RCC 7860 (cell line): ENCODE results near the gene BCKDHA.
"Not testable (repeated sequence)": the region's sequence is repeated elsewhere in the genome, so short reads cannot be mapped to it uniquely, and the experiment has no call there.

Experiments used
- DNase-seq: peaks from one replicate; pipeline ENCODE4 v3.0.0-alpha.2; 2015; ENCODE audit warnings: low spot score
- FAIRE-seq: peaks from 2 replicates; lab custom pipeline; 2012; peaks lifted over from hg19 to GRCh38; lab: Jason Lieb, UNC

BCKDHA gene

DNA sequence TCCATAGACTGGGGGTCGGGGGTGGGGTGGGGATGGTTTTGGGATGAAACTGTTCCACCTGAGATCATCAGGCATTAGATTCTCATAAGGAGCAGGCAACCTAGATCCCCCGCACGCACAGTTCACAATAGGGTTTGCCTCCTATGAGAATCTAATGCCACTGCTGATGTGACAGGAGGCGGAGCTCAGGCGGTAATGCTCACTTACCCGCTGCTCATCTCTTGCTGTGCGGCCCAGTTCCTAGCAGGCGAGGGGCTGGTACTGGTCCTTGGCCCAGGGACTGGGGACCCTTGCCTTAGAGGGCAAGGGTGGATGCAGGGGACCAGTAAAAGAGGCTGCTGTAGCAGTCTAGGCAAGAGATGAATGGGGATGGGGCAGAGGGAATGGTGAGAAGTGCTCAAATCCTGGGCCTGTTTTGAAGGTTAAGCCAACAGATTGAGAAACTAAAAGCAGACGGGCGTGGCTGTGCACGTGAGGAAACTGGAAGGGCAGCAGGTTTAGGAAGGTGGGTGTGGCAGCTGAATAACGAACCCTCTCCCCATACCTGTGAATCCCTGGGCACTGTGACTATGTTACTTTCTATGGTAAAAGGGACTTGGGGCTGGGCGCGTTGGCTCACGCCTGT is 43.8 kb downstream of the BCKDHA start:
- FAIRE-seq (no peak), DNase-seq (no peak)

DNA sequence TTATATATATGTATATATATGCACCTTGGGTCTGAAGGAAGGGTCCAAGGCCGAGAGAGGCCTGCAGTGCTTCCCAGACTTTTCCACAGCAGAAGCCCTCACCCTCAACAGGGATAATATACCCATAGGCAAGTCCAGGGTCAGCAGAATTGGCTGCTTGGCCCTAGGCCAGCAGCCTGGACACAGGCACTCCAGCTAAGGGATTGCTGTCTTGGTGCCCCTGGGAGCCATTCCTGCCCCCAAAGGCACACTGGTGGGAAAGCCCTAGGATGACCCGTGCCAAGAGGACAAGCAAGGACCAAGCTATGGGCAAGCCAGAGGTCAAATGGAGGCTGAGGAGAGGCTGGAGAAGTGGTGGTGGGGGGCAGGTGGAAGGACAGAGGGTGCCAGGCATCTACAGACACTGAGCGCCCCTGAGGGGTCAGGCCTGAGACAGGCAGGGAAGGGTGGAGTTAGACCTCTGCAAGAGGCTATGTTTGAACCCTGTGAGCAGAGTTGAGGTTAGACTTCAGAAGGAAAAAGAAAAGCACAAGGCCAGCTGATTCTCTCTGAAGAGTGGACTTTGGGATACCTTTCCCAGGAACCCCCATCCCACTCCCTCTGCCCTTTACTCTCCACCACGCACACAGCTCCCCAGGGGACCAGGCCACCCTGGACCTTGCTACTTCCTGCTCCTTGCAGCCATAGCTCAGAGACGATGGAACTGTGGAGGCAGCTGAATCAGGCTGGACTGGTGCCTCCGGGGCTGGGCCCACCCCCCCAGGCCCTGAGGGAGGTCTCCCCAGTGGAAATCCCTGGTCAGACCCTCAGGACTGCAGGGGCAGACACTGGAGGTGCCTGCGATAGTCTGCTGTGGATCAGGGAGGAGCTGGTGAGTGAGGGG is 45.1 kb downstream of the BCKDHA start, which contains the start of gene ERICH4:
TSS of gene ERICH4 (plus strand) at position 684 of the 883 bp plus-strand sequence. CDS start at position 698, 14 bp downstream.
- FAIRE-seq (no peak), DNase-seq (no peak)

DNA sequence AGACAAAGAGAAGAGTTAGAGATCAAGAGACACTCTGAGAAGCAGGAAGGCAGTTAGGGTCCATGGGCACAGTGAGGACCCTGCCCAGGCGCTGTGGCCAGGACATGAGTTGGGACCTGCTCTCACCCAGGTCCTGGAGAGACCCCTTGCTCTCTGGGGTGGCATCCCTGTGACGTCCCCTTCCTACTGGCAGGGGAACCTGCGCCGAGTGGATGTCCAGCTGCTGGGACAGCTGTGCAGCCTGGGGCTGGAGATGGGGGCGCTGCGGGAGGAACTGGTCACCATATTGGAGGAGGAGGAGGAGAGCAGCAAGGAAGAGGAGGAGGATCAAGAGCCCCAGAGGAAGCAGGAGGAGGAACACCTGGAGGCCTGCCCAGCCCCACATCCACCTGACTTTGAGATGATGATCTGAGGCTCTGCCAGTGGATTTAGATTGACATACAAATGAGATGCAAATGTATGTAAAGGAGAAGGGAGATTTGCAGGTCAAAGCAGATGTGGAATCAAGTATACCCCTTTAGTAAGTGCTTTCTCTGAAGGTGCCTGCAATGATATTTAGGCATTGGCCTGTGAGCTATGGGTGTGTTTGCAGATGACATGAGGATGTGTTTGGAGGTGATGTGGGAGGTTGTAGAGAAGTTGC is 46.3 kb downstream of the BCKDHA start:
- DNase-seq = no peak
- no peak for FAIRE-seq

DNA sequence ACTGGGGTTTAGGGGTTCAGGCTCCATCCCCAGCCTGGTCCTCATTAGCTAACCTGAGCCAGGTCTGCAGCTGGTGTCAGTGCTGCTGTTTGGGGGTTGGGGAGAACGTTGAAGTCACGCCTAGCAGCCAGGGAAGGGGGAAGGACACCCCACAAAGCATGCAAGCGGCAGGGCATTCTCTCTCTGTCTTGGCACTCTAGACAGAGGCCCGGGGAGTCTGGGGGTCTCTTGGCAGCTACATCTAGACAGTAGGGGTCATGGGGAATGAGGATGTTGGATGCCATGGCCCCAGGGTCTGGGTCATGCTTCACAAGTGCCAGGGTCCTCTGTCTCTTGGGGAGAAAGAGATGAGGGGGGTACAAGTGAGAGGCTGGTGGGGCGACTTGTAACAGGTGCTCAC is 48.0 kb downstream of the BCKDHA start:
- FAIRE-seq = no peak
- DNase-seq = no peak

DNA sequence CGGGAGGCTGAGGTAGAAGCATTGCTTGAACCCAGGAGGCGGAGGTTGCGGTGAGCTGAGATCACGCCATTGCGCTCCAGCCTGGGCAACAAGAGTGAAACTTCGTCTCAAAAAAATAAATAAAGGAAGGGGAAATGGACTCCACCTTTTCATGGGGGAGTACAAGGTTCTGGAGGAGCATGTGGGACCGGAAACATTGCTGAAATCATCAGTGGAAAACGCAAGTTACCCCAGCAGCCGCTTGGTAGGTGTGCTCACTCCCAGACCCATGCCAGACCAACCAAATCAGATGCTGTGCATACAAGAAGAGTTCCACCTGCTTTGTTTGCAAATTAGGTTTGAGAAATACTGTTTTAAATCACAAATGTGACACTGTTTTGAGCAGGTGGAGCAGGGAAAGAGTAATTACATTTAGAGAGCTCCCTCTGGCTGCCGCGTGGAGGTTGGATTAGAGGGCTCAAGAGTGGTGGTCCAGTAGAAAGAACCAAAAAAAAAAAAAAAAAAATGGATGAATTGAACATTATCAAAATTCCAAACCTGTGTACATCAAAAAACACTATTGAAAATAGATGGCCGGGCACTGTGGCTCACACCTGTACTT is 50.2 kb downstream of the BCKDHA start:
- no peak for FAIRE-seq

DNA sequence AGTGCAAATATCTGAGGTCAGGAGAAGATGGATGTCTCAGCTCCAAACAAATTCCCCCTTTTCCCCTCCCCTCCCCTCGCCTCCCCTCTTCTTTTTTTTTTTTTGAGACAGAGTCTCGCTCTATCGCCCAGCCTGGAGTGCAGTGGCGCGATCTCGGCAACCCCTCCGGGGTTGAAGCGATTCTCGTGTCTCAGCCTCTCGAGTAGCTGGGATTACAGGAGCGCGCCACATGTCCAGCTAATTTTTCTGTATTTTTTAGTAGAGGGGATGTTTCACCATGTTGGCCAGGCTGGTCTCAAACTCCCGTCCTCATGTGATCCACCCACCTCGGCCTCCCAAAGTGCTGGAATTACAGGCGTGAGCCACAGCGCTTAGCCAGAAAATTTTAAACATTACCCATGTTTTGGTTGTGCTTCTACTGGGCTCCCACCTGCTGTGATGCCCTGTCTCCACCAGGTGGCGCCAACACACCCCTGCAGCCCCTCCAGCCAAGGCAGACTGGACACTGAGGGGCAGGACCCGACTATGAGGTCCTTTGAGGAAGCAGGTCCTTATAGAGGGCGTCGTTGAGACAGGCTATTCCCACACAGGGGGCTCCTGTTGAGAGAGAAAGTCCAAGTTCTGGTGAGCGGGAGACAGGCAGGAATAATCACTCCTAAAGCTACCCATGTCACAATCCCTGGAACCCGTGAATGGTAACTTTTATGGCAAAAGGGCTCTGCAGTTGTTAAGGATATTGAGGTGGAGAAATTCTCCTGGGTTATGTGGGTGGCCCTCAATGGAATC is 51.7 kb downstream of the BCKDHA start:
- DNase-seq = peak; percentile 25
- no peak for FAIRE-seq

More for the DNA sequence above, 50.2 kb downstream of the BCKDHA start:
- no peak for DNase-seq

DNA sequence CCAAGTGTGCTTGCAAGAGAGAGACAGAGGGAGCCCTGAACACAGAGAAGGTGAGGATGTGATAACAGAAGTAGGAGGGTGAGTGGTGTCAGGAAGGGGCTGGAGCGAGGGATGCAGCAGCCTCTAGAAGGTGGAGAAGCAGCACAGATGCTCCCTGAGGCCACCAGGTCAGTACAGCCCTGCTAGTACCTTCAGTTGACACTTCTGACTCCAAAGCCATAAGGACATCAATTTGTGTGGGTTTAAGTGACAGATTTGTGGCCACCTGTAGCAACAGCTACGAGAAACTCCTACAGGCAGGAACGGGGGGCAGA is 52.2 kb downstream of the BCKDHA start:
- DNase-seq (no peak), FAIRE-seq (no peak)

DNA sequence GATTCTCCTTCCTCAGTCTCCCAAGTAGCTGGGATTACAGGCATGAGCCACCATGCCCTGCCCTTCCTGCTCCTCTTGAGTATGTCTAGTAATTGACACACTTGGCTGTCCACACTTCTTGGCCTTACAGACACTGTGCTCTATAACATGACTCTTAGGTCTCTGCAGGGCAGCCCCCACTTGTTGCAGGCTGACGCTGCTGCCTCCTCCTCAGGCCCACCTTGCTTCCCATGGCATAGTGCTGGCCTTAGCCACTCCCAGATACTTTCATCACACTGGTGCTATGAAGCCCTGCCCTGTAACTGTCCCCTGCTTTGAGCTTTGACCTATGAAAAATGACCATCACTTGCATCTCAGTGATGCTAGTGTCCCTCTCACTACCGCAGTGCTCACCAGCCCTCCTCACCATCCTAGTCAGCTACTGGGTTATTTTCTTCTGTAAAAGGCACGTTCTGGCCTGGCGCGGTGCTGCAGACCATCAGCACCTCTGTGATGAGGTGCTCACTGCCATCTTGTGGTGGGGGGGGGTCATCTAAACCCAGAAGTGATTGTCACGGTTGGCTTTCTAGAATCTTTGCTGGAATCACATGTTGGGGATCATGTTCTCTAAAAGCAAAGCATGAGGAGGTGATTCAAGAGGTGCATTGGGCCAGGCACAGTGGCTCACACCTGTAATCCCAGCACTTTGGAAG is 55.1 kb downstream of the BCKDHA start:
- FAIRE-seq (no peak), DNase-seq (no peak)

DNA sequence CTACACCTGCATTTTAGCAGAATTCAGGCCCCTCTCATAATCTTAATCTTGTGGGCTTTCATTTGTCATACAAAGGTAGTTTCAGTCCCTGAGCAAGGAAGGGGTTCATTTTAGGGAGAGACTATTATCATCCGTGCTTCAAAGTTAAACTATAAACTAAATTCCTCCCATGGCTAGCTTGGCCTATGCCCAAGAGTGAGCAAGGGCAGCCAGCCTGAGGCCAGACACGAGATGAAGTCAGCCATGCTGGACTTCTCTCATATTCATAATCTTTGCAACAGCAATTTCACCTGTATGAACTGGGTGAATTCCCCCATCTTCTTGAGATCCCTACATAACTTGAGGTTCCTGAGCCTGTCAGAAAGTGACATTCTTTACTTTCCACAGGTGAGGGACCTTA is 58.3 kb downstream of the BCKDHA start:
- FAIRE-seq (no peak), DNase-seq (no peak)

DNA sequence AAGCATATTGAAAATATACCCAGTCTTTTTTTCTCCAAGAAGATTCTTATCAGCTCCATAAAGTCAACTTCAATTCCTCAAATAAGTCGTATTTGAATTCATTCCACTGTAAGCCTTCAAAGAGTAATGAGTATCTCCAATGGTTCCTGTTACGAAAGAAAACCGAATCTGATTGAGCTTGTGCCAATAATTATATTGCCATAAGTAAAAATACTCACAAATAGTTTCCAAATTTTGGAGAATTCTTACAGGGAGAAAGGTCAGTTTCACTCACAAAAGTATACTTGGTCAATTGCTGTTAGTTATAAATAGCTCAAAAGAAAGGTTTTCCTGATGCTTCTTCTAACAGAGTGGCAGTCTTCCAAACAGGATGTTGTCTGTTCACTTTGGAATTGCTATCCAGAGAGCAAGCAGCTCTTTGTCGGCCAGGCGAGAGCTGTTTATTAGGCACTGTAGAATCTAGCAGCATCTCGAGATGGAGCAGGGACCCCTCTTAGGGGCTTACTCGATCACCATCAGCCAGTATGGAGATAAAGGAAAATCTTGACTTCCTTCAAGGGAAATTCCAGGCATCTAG is 58.8 kb downstream of the BCKDHA start:
- FAIRE-seq (no peak), DNase-seq (no peak)

DNA sequence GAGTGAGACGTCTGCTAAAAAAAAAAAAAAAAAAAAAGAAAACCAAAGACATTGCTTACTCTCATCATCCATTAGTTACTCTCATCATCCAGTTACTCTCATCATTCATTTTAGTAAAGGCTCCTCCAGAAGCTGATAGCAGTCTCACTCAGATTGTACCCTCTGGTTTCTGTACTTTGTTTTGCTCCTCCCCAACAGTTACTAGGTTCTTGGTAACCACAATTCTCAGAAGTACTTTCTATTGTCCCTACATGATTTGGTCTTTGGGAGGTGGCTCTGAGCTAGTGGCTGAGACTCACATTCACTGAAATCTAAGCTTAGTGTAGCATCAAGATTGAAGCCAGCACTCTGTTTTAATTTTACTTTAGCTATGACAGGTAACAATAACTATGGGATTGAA is 59.6 kb downstream of the BCKDHA start:
- FAIRE-seq (no peak), DNase-seq (no peak)

DNA sequence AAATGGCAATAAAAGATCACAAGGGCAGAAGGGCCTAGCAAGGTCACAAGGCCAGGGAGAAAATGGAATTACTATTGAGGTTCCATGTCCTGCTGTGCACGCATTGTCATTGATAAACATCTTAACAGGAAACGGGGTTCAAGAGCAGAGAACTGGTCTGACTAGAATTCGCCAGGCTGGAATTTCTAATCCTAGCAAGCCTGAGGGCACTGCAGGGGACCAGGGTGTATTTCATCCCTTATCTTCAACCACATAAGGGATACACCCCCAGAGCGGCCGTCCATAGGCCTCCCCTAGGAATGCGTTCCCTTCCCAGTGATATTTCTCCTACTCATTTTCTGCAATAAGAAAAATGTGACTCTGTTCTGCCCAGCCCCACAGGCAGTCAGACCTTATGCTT is 64.9 kb downstream of the BCKDHA start:
- FAIRE-seq (no peak), DNase-seq (no peak)

DNA sequence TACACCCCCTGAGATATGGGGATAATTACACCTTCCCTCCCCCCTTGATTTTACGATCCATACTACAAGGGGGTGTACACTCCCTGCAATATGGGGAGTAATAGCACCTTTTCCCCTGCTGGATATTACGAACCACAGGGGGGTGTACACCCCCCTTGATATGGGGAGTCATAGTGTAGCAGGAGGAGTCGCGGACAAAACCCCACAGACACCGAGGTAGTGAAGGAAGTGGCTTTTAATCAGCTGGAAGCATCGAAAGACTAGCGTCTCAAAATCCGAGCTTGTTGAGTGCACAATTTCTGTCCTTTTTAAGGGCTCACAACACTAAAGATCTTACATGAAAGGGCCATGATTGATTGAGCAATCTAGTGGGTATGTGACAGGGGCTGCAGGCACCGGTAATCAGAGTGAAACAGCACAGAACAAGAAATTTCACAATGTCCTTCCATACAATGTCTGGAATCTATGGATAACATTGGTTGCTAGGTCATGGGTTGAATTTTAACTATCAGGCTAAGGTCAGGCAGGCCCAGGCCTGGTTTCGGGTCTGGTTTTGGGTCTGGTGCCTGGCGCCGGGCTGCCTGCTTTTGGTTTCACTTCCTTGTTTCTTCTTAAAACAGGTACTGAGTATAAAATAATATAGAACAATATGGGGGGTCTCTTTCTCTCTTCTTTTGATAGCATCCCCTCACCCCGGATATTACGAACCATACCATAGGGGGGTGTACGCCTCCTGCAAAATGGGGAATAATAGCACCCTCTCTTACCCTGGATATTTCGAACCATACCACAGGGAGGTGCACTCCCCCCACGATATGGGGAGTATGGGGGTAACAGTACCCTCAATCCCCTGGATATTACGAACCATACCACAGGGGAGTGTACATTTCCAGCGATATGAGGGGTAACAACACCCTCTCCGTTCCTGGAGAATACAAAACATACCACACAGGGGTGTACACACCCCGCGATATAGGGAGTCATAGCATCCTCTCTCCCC is 65.9 kb downstream of the BCKDHA start:
- not testable (repeated sequence) for FAIRE-seq, DNase-seq
